Mesenchymal stem cell (in vitro differentiated cells and primary cell): ENCODE measurements around the gene JAG1.

Source experiments
- DNase-seq: peaks from one replicate; pipeline ENCODE4 v3.0.0-alpha.2; 2013
- H2AFZ ChIP-seq: one replicate; pipeline ENCODE4 v1.6.1; 2013; ENCODE audit warnings: low read depth, mild to moderate bottlenecking, control low read depth, inconsistent platforms, low read length, moderate library complexity
- H2AK5ac ChIP-seq: 2 replicates; pipeline ENCODE4 v1.6.1; 2013; ENCODE audit warnings: low read length, moderate library complexity, mild to moderate bottlenecking, inconsistent platforms; ENCODE audit not compliant: severe bottlenecking
- H2BK120ac ChIP-seq: one replicate; pipeline ENCODE4 v1.6.1; 2013; ENCODE audit warnings: low read depth, mild to moderate bottlenecking, inconsistent platforms, low read length, moderate library complexity
- H2BK12ac ChIP-seq, 2 experiments: one replicate each; pipeline ENCODE4 v1.6.1; 2013; ENCODE audit warnings: inconsistent platforms in 2 of 2, low read length in 2 of 2, mild to moderate bottlenecking in 2 of 2, moderate library complexity in 2 of 2, control low read depth in 1 of 2
- H2BK15ac ChIP-seq: one replicate; pipeline ENCODE4 v1.6.1; 2013; ENCODE audit warnings: mild to moderate bottlenecking, low read depth, inconsistent platforms; ENCODE audit not compliant: poor library complexity, severe bottlenecking
- H2BK5ac ChIP-seq: 2 replicates; pipeline ENCODE4 v1.6.1; 2013; ENCODE audit warnings: low read depth, mild to moderate bottlenecking, low read length, control low read depth, inconsistent platforms; ENCODE audit not compliant: poor library complexity, severe bottlenecking
- H3K14ac ChIP-seq, 2 experiments: one replicate each; pipeline ENCODE4 v1.6.1; 2013; ENCODE audit warnings: inconsistent platforms in 2 of 2, low read length in 2 of 2, control low read depth in 1 of 2, mild to moderate bottlenecking in 1 of 2, moderate library complexity in 1 of 2
- H3K18ac ChIP-seq, 2 experiments: one replicate each; pipeline ENCODE4 v1.6.1; 2013; ENCODE audit warnings: inconsistent platforms in 2 of 2, low read length in 2 of 2, control low read depth in 1 of 2, low read depth in 1 of 2, mild to moderate bottlenecking in 1 of 2
- H3K23ac ChIP-seq, 2 experiments: one replicate each; pipeline ENCODE4 v1.6.1; 2013; ENCODE audit warnings: inconsistent platforms in 2 of 2, low read length in 2 of 2, mild to moderate bottlenecking in 2 of 2, moderate library complexity in 2 of 2, control low read depth in 1 of 2
- H3K27ac ChIP-seq: 2 replicates; pipeline ENCODE4 v1.5.1; 2013; ENCODE audit warnings: mild to moderate bottlenecking, moderate library complexity, low read length, control low read depth, inconsistent platforms; ENCODE audit not compliant: poor library complexity, severe bottlenecking
- H3K27me3 ChIP-seq, 2 experiments: 2 replicates each; pipeline versions ENCODE4 v1.6.1 to v1.7.0; 2013; ENCODE audit warnings: low read length in 2 of 2, mild to moderate bottlenecking in 2 of 2, moderate library complexity in 2 of 2, control low read depth in 1 of 2, inconsistent platforms in 1 of 2; ENCODE audit not compliant: control insufficient read depth in 1 of 2, insufficient read depth in 1 of 2
- H3K36me3 ChIP-seq, 2 experiments: 2 replicates each; pipeline versions ENCODE4 v1.6.1 to v1.7.0; 2013; ENCODE audit warnings: low read length in 2 of 2, control low read depth in 1 of 2, inconsistent platforms in 1 of 2, low read depth in 1 of 2, mild to moderate bottlenecking in 1 of 2; ENCODE audit not compliant: insufficient read depth in 2 of 2, control insufficient read depth in 1 of 2
- H3K4ac ChIP-seq, 2 experiments: one replicate each; pipeline ENCODE4 v1.6.1; 2013; ENCODE audit warnings: inconsistent platforms in 2 of 2, low read length in 2 of 2, mild to moderate bottlenecking in 2 of 2, moderate library complexity in 2 of 2, control low read depth in 1 of 2, low read depth in 1 of 2
- H3K4me1 ChIP-seq: 2 replicates; pipeline ENCODE4 v1.6.1; 2013; ENCODE audit warnings: low read depth, low read length, control low read depth; ENCODE audit not compliant: control insufficient read depth, insufficient read depth
- H3K4me2 ChIP-seq: 2 replicates; pipeline ENCODE4 v1.6.1; 2013; ENCODE audit warnings: low read length, mild to moderate bottlenecking, inconsistent platforms; ENCODE audit not compliant: poor library complexity, severe bottlenecking
- H3K4me3 ChIP-seq, 2 experiments: 2 replicates each; pipeline versions ENCODE4 v1.5.1 to v1.7.0; 2013; ENCODE audit warnings: low read length in 2 of 2, mild to moderate bottlenecking in 2 of 2, control low read depth in 1 of 2, low read depth in 1 of 2; ENCODE audit not compliant: insufficient read depth in 1 of 2
- H3K79me1 ChIP-seq: replicated peaks from 2 replicates; pipeline ENCODE4 v1.6.1; 2013; ENCODE audit warnings: mild to moderate bottlenecking, control low read depth, low read length, inconsistent platforms; ENCODE audit not compliant: poor library complexity, severe bottlenecking
- H3K9ac ChIP-seq: 2 replicates; pipeline ENCODE4 v1.7.0; 2013; ENCODE audit warnings: mild to moderate bottlenecking, low read length, moderate library complexity
- H3K9me3 ChIP-seq: 2 replicates; pipeline ENCODE4 v1.7.0; 2013; ENCODE audit warnings: mild to moderate bottlenecking, low read length; ENCODE audit not compliant: control insufficient read depth
- H4K8ac ChIP-seq: one replicate; pipeline ENCODE4 v1.6.1; 2013; ENCODE audit warnings: inconsistent platforms, mild to moderate bottlenecking, low read length, moderate library complexity
- H4K91ac ChIP-seq: one replicate; pipeline ENCODE4 v1.6.1; 2013; ENCODE audit warnings: mild to moderate bottlenecking, low read length, inconsistent platforms
- WGBS: methylation state at CpG from one replicate; pipeline ENCODE4 v1.1.7; 2013; ENCODE audit warnings: mixed read lengths; 5-methylcytosine and 5-hydroxymethylcytosine counted together

The JAG1 gene

GRCh38 chr20:10680571-10680970, 6.8 kb upstream of the JAG1 start:
- Histone ChIP-seq H3K14ac (no peak overlapping the region), H3K4me2 (no peak overlapping the region), H3K36me3 (no peaks in the 10 kb centered on the region), H3K4ac (no peak overlapping the region), H4K8ac (no peak overlapping the region), H2BK12ac (no peak overlapping the region), H3K9ac (no peak overlapping the region), H2BK120ac (no peak overlapping the region), H3K27me3 (no peaks in the 10 kb centered on the region), H3K9me3 (no peaks in the 10 kb centered on the region), H3K18ac (no peak overlapping the region), H3K4me3 (no peak overlapping the region), H3K27ac (no peak overlapping the region), H3K79me1 (peaks cover 3% of the 10 kb centered on the region), H2BK15ac (no peak overlapping the region), H3K23ac (no peak overlapping the region), H2AFZ (no peak overlapping the region), H2AK5ac (no peak overlapping the region), H2BK5ac (no peak overlapping the region), H3K4me1 (peaks cover 2% of the 10 kb centered on the region), H4K91ac (no peak overlapping the region)
- 75% methylated on average over 2 of the region's 4 CpGs for WGBS
- no peak for DNase-seq

GRCh38 chr20:10679269-10679668, 5.5 kb upstream of the JAG1 start:
- Histone ChIP-seq H2AFZ (no peak overlapping the region), H3K4me2 (no peak overlapping the region), H3K14ac (no peak overlapping the region), H3K36me3 (no peaks in the 10 kb centered on the region), H3K27me3 (no peaks in the 10 kb centered on the region), H2BK5ac (no peak overlapping the region), H2BK12ac (no peak overlapping the region), H3K4me1 (peaks cover 4% of the 10 kb centered on the region), H2AK5ac (no peak overlapping the region), H3K4me3 (no peak overlapping the region), H3K79me1 (peaks cover 5% of the 10 kb centered on the region), H3K27ac (no peak overlapping the region), H3K23ac (no peak overlapping the region), H3K9me3 (no peaks in the 10 kb centered on the region), H3K9ac (no peak overlapping the region), H2BK15ac (no peak overlapping the region), H4K8ac (no peak overlapping the region), H3K4ac (no peak overlapping the region), H2BK120ac (no peak overlapping the region), H3K18ac (no peak overlapping the region), H4K91ac (no peak overlapping the region)
- WGBS: 86% methylated on average over 1 of the region's 4 CpGs
- no peak for DNase-seq

GRCh38 chr20:10676518-10676917, 2.7 kb upstream of the JAG1 start:
- Histone ChIP-seq H3K14ac (no peak overlapping the region), H4K91ac (no peak overlapping the region), H3K4me3 (no peak overlapping the region), H3K9me3 (no peaks in the 10 kb centered on the region), H3K4me2 (no peak overlapping the region), H3K4ac (no peak overlapping the region), H2BK120ac (no peak overlapping the region), H4K8ac (no peak overlapping the region), H3K4me1 (peaks cover 4% of the 10 kb centered on the region), H3K9ac (no peak overlapping the region), H3K23ac (no peak overlapping the region), H2AK5ac (peak overlapping the region; percentile 89), H3K27ac (no peak overlapping the region), H2BK5ac (no peak overlapping the region), H3K18ac (no peak overlapping the region), H3K79me1 (peaks cover 5% of the 10 kb centered on the region), H2BK15ac (no peak overlapping the region), H2BK12ac (no peak overlapping the region), H3K36me3 (no peaks in the 10 kb centered on the region), H2AFZ (no peak overlapping the region), H3K27me3 (no peaks in the 10 kb centered on the region)
- DNase-seq: no peak
- WGBS: 90% methylated on average over 3 of the region's 3 CpGs

GRCh38 chr20:10675450-10675848, 1.6 kb upstream of the JAG1 start:
- no peak overlapping the region for H3K14ac ChIP-seq
- H3K27me3 ChIP-seq: no peaks in the 10 kb centered on the region
- peak overlapping the region; percentile 23 for H4K91ac ChIP-seq
- 89% methylated on average over 4 of the region's 4 CpGs for WGBS
- H3K36me3 ChIP-seq: no peaks in the 10 kb centered on the region
- no peak overlapping the region for H3K4me2 ChIP-seq
- no peaks in the 10 kb centered on the region for H3K9me3 ChIP-seq
- H2AFZ ChIP-seq: no peak overlapping the region
- H2BK12ac ChIP-seq: no peak overlapping the region
- no peak for DNase-seq
- peak overlapping the region; percentile 75 for H2AK5ac ChIP-seq
- peaks cover 4% of the 10 kb centered on the region for H3K4me1 ChIP-seq
- no peak overlapping the region for H3K4ac ChIP-seq
- no peak overlapping the region for H3K23ac ChIP-seq
- H3K9ac ChIP-seq: peak overlapping the region; percentile 95
- peak overlapping the region; percentile 53 for H4K8ac ChIP-seq
- no peak overlapping the region for H3K27ac ChIP-seq
- H3K79me1 ChIP-seq: peaks cover 5% of the 10 kb centered on the region
- H3K18ac ChIP-seq: peak overlapping the region in 1 of 2 experiments; percentile 30
- H3K4me3 ChIP-seq: peak overlapping the region in 1 of 2 experiments; percentile 96
- no peak overlapping the region for H2BK15ac ChIP-seq
- no peak overlapping the region for H2BK5ac ChIP-seq
- no peak overlapping the region for H2BK120ac ChIP-seq
